HFFc6 (cell line): ENCODE results near the gene ADH5. TPM values are rescaled to one million over a fixed set of nuclear protein-coding genes. Genes with fewer than 3 reads are reported as not detected.
"Not testable (repeated sequence)": the region's sequence is repeated elsewhere in the genome, so short reads cannot be mapped to it uniquely, and the experiment has no call there.

ENCODE experiments used
- DNase-seq: peaks from one replicate; pipeline ENCODE4 v3.0.0-alpha.2; 2018
- H3K27ac Mint-ChIP-seq: 2 replicates; pipeline ENCODE4 v1.8.0; 2020; ENCODE audit warnings: mild to moderate bottlenecking, mixed read lengths
- H3K27me3 Mint-ChIP-seq: 2 replicates; pipeline ENCODE4 v1.8.0; 2021; ENCODE audit warnings: mild to moderate bottlenecking, moderate library complexity, mixed read lengths; ENCODE audit not compliant: insufficient read depth
- H3K36me3 Mint-ChIP-seq: 2 replicates; pipeline ENCODE4 v1.8.0; 2021; ENCODE audit warnings: low read depth, mixed read lengths
- H3K4me1 Mint-ChIP-seq: 2 replicates; pipeline ENCODE4 v1.8.0; 2020; ENCODE audit warnings: low read depth, mixed read lengths
- H3K4me3 Mint-ChIP-seq: 2 replicates; pipeline ENCODE4 v1.8.0; 2020; ENCODE audit warnings: mild to moderate bottlenecking, moderate library complexity, mixed read lengths
- H3K9me3 Mint-ChIP-seq: 2 replicates; pipeline ENCODE4 v1.8.0; 2020; ENCODE audit warnings: mild to moderate bottlenecking, mixed read lengths
- total RNA-seq, 6 experiments: library from RNA; stranded (reverse); fragmentation: NEBNext Ultra II Directional; extraction: Animal tissue kit (Norgen Biotek cat#: 25700); gene quantifications; 2 replicates in 1 of 6; 3 replicates in 5 of 6; pipeline ENCODE4 v1.2.3, GENCODE V29; 2021
- TF ChIP-seq, protein P1 (sequence below): fragments of 200-600 bp; sonication (generic); IDR thresholded peaks from 2 replicates; pipeline ENCODE4 v1.5.0; 2021; ENCODE audit warnings: antibody characterized with exemption, mild to moderate bottlenecking

ADH5 gene
- total RNA-seq, 6 experiments from 2014 or later = 193 to 211 (median 205) TPM

DNA sequence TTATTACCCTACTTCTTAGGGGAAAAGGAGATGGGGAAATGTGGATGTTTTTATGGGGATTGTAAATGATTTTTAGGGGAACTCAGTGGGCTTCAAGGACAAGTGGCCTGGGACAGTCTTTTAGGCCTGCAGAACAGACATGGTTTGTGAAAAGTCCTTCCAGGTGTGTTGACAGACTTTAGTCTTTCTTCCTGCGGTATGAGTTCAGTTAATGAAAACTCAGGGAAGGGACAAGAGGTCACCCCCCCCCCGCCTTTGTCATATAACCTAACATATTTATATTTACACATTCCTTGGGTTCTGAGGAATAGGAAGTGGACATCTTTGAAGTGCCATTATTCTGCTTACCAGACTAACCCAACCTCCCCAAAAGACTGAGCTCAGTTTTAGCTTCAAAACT lies 61.3 kb downstream of the ADH5 start:
- peak overlapping the region; percentile 69 for H3K27ac Mint-ChIP-seq
- H3K9me3 Mint-ChIP-seq = no peaks in the 10 kb centered on the region
- H3K27me3 Mint-ChIP-seq = no peaks in the 10 kb centered on the region

GRCh38 chr4:99025506-99025905 lies 63.1 kb downstream of the ADH5 start:
- TF ChIP-seq, protein P1, sequence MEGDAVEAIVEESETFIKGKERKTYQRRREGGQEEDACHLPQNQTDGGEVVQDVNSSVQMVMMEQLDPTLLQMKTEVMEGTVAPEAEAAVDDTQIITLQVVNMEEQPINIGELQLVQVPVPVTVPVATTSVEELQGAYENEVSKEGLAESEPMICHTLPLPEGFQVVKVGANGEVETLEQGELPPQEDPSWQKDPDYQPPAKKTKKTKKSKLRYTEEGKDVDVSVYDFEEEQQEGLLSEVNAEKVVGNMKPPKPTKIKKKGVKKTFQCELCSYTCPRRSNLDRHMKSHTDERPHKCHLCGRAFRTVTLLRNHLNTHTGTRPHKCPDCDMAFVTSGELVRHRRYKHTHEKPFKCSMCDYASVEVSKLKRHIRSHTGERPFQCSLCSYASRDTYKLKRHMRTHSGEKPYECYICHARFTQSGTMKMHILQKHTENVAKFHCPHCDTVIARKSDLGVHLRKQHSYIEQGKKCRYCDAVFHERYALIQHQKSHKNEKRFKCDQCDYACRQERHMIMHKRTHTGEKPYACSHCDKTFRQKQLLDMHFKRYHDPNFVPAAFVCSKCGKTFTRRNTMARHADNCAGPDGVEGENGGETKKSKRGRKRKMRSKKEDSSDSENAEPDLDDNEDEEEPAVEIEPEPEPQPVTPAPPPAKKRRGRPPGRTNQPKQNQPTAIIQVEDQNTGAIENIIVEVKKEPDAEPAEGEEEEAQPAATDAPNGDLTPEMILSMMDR = no peak
- Mint-ChIP-seq H3K4me1 (peaks cover 52% of the 10 kb centered on the region), H3K27ac (no peak overlapping the region), H3K4me3 (no peak overlapping the region), H3K27me3 (no peaks in the 10 kb centered on the region; the same call in 1 of the 2 replicates), H3K9me3 (peaks cover 12% of the 10 kb centered on the region), H3K36me3 (peaks cover 21% of the 10 kb centered on the region)
- no peak for DNase-seq

More for the DNA sequence above, 61.3 kb downstream of the ADH5 start:
- H3K4me3 Mint-ChIP-seq = no peak overlapping the region
- H3K36me3 Mint-ChIP-seq = peaks cover 11% of the 10 kb centered on the region
- TF ChIP-seq, protein P1 = no peak
- no peak for DNase-seq
- H3K4me1 Mint-ChIP-seq = peaks cover 56% of the 10 kb centered on the region

GRCh38 chr4:99024481-99025275 lies 63.9 kb downstream of the ADH5 start:
- Mint-ChIP-seq H3K4me3 (no peak overlapping the region), H3K36me3 (peaks cover 27% of the 10 kb centered on the region), H3K9me3 (peaks cover 12% of the 10 kb centered on the region), H3K27me3 (no peaks in the 10 kb centered on the region; the same call in 1 of the 2 replicates), H3K27ac (no peak overlapping the region), H3K4me1 (peaks cover 44% of the 10 kb centered on the region)
- DNase-seq = no peak
- TF ChIP-seq, protein P1 = no peak

GRCh38 chr4:99023800-99024251 lies 64.8 kb downstream of the ADH5 start:
- Mint-ChIP-seq H3K36me3 (peaks cover 35% of the 10 kb centered on the region), H3K4me1 (peaks cover 35% of the 10 kb centered on the region), H3K9me3 (peaks cover 12% of the 10 kb centered on the region)
- H3K27me3 Mint-ChIP-seq, H3K4me3 Mint-ChIP-seq, DNase-seq, H3K27ac Mint-ChIP-seq: not testable (repeated sequence)

- peaks cover 40% of the 10 kb centered on the region for H3K36me3 Mint-ChIP-seq
- H3K27me3 Mint-ChIP-seq = peaks cover 1% of the 10 kb centered on the region
- H3K4me1 Mint-ChIP-seq = peaks cover 26% of the 10 kb centered on the region
- no peak overlapping the region for H3K4me3 Mint-ChIP-seq
- H3K27ac Mint-ChIP-seq = no peak overlapping the region
- peaks cover 12% of the 10 kb centered on the region for H3K9me3 Mint-ChIP-seq
- TF ChIP-seq, protein P1 = no peak
- DNase-seq = no peak
Measured at GRCh38 chr4:99022566-99022965, 66.0 kb downstream of the ADH5 start.

DNA sequence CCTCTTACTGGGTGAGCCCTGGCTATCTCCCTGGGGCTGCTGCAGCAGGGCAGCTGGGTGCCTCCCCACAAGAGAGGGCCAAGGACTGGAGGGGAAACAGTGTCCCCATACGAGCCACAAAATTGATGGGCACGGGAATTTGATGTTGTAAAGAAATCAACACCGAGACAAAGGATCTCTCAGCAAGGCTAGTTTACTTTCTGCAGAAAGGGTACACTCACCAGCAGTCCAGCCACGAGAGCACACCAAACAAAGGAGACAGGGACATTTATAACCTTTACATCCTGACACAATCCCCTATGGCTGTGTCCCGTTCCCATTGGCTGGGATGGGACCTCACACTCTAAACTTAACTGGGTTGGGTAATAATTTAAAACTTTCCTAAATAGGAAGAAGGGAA lies 67.2 kb downstream of the ADH5 start:
- no peak for DNase-seq
- no peak overlapping the region for H3K27ac Mint-ChIP-seq
- H3K36me3 Mint-ChIP-seq = peaks cover 40% of the 10 kb centered on the region
- H3K4me3 Mint-ChIP-seq = no peak overlapping the region
- peaks cover 24% of the 10 kb centered on the region for H3K4me1 Mint-ChIP-seq
- H3K27me3 Mint-ChIP-seq = peaks cover 1% of the 10 kb centered on the region
- peaks cover 12% of the 10 kb centered on the region for H3K9me3 Mint-ChIP-seq
- TF ChIP-seq, protein P1 = no peak
